SHP77 (cell line): ENCODE results near the gene KLF2.
A peak's percentile ranks its signal among the peaks of the same experiment; 100 is the strongest.
"Not testable (repeated sequence)": the region's sequence is repeated elsewhere in the genome, so short reads cannot be mapped to it uniquely, and the experiment has no call there.

Experiments used
- DNase-seq, 2 experiments: peaks; one replicate each; lab custom pipeline; 2025; lab: John Stamatoyannopoulos, UW

Gene KLF2

GRCh38 chr19:16337809-16338469 lies 13.3 kb downstream of the KLF2 start:
- DNase-seq: no peak

GRCh38 chr19:16338470-16339360 lies 14.1 kb downstream of the KLF2 start:
- DNase-seq: no peak

GRCh38 chr19:16339361-16339725 lies 14.7 kb downstream of the KLF2 start:
- no peak for DNase-seq

GRCh38 chr19:16340092-16340491 lies 15.5 kb downstream of the KLF2 start:
- DNase-seq: no peak

- DNase-seq: no peak
Observed at GRCh38 chr19:16340654-16341053, 16.0 kb downstream of the KLF2 start.

- DNase-seq: peak; percentile 34 to 43
Observed at GRCh38 chr19:16342002-16342715, 17.5 kb downstream of the KLF2 start.

- DNase-seq: no peak
Observed at GRCh38 chr19:16343156-16343555, 18.5 kb downstream of the KLF2 start.

GRCh38 chr19:16345457-16345856 lies 20.8 kb downstream of the KLF2 start:
- DNase-seq: no peak

GRCh38 chr19:16347099-16347498 lies 22.5 kb downstream of the KLF2 start:
- DNase-seq: not testable (repeated sequence)

- DNase-seq: no peak
Observed at GRCh38 chr19:16347706-16348105, 23.1 kb downstream of the KLF2 start.

- no peak for DNase-seq
Observed at GRCh38 chr19:16349551-16350152, 25.0 kb downstream of the KLF2 start.

GRCh38 chr19:16351133-16351809 lies 26.6 kb downstream of the KLF2 start:
- DNase-seq: no peak

GRCh38 chr19:16355293-16356043 lies 30.8 kb downstream of the KLF2 start:
- no peak for DNase-seq

- DNase-seq: no peak
Observed at GRCh38 chr19:16358456-16358855, 33.8 kb downstream of the KLF2 start.

GRCh38 chr19:16359074-16359473 lies 34.4 kb downstream of the KLF2 start:
- no peak for DNase-seq

- DNase-seq: no peak
Observed at GRCh38 chr19:16359964-16360363, 35.3 kb downstream of the KLF2 start.

- no peak for DNase-seq
Observed at GRCh38 chr19:16360738-16361137, 36.1 kb downstream of the KLF2 start.

GRCh38 chr19:16361254-16361653 lies 36.6 kb downstream of the KLF2 start:
- DNase-seq: no peak

- DNase-seq: no peak
Observed at GRCh38 chr19:16361926-16362325, 37.3 kb downstream of the KLF2 start.

- DNase-seq: no peak
Observed at GRCh38 chr19:16363133-16363851, 38.7 kb downstream of the KLF2 start.
